MM.1S (cell line): ENCODE measurements around the gene RBL1.

Experiments
- DNase-seq: peaks from one replicate; pipeline ENCODE4 v3.0.0-alpha.2; 2015
- H2AFZ ChIP-seq: fragments of 300-600 bp; sonication (generic); 2 replicates; pipeline ENCODE4 v1.6.0; 2016; ENCODE audit warnings: antibody characterized with exemption, low read length
- H3F3A ChIP-seq: fragments of 300-600 bp; sonication (generic); 2 replicates; pipeline ENCODE4 v1.6.1; 2016; ENCODE audit warnings: mild to moderate bottlenecking, antibody characterized with exemption, low read length, moderate library complexity, mixed read lengths; ENCODE audit not compliant: insufficient read depth
- H3K27ac ChIP-seq: fragments of 300-600 bp; sonication (generic); 2 replicates; pipeline ENCODE4 v1.5.1; 2016; ENCODE audit warnings: mild to moderate bottlenecking, low read length
- H3K27me3 ChIP-seq: fragments of 300-600 bp; sonication (generic); replicated peaks from 2 replicates; pipeline ENCODE4 v1.6.0; 2016; ENCODE audit warnings: low read length; ENCODE audit not compliant: insufficient read depth
- H3K36me3 ChIP-seq: fragments of 300-600 bp; sonication (generic); replicated peaks from 2 replicates; pipeline ENCODE4 v1.6.1; 2016; ENCODE audit warnings: mild to moderate bottlenecking, low read length, mixed read lengths; ENCODE audit not compliant: insufficient read depth
- H3K4me1 ChIP-seq: fragments of 300-600 bp; sonication (generic); 2 replicates; pipeline ENCODE4 v1.6.1; 2016; ENCODE audit warnings: low read length, mixed read lengths
- H3K4me2 ChIP-seq: fragments of 300-600 bp; sonication (generic); 2 replicates; pipeline ENCODE4 v1.6.0; 2016; ENCODE audit warnings: low read depth, low read length
- H3K4me3 ChIP-seq: fragments of 300-600 bp; sonication (generic); 2 replicates; pipeline ENCODE4 v1.5.1; 2016; ENCODE audit warnings: low read length, mixed read lengths
- H3K79me2 ChIP-seq: fragments of 300-600 bp; sonication (generic); 2 replicates; pipeline ENCODE4 v1.6.1; 2016; ENCODE audit warnings: mixed run types, low read length, mixed read lengths
- H3K9ac ChIP-seq: fragments of 300-600 bp; sonication (generic); 2 replicates; pipeline ENCODE4 v1.6.1; 2016; ENCODE audit warnings: low read length, mixed read lengths
- H3K9me2 ChIP-seq: fragments of 300-600 bp; sonication (generic); replicated peaks from 2 replicates; pipeline ENCODE4 v1.6.1; 2016; ENCODE audit warnings: mild to moderate bottlenecking, low read length, mixed read lengths; ENCODE audit not compliant: insufficient read depth
- H3K9me3 ChIP-seq: fragments of 300-600 bp; sonication (generic); replicated peaks from 2 replicates; pipeline ENCODE4 v1.6.1; 2016; ENCODE audit warnings: mild to moderate bottlenecking, low read length, mixed read lengths; ENCODE audit not compliant: insufficient read depth
- H4K20me1 ChIP-seq: fragments of 300-600 bp; sonication (generic); 2 replicates; pipeline ENCODE4 v1.6.1; 2016; ENCODE audit warnings: mild to moderate bottlenecking, low read length, moderate library complexity, mixed read lengths; ENCODE audit not compliant: insufficient read depth
- EZH2 ChIP-seq: fragments of 300-600 bp; sonication (generic); optimal IDR thresholded peaks from 2 replicates; pipeline ENCODE3; 2017; ENCODE audit warnings: low read depth, mild to moderate bottlenecking, antibody characterized with exemption, low read length, mixed read lengths
- EZH2phosphoT487 ChIP-seq: fragments of 300-600 bp; sonication (generic); IDR thresholded peaks from 2 replicates; pipeline ENCODE4 v1.6.1; 2018; ENCODE audit warnings: antibody characterized with exemption, low read length
- TF ChIP-seq, protein P1 (sequence below): fragments of 300-600 bp; sonication (generic); IDR thresholded peaks from 2 replicates; pipeline ENCODE4 v1.5.1; 2016; ENCODE audit warnings: antibody characterized with exemption, low read length, mixed read lengths

RBL1 gene

GRCh38 chr20:36971103-36971502 lies 124.7 kb downstream of the RBL1 start:
- Histone ChIP-seq H3K4me2 (no peak overlapping the region), H3K27ac (no peak overlapping the region), H3K36me3 (no peaks in the 10 kb centered on the region), H3K9me3 (no peaks in the 10 kb centered on the region), H4K20me1 (no peaks in the 10 kb centered on the region), H3K27me3 (no peaks in the 10 kb centered on the region), H3F3A (no peaks in the 10 kb centered on the region), H3K4me3 (no peak overlapping the region), H2AFZ (no peak overlapping the region), H3K9me2 (no peaks in the 10 kb centered on the region), H3K4me1 (0 out of 2 replicates have a peak, but pooled peaks cover 7% of the 10 kb centered on the region), H3K9ac (no peak overlapping the region), H3K79me2 (no peaks in the 10 kb centered on the region)
- TF ChIP-seq, protein P1, sequence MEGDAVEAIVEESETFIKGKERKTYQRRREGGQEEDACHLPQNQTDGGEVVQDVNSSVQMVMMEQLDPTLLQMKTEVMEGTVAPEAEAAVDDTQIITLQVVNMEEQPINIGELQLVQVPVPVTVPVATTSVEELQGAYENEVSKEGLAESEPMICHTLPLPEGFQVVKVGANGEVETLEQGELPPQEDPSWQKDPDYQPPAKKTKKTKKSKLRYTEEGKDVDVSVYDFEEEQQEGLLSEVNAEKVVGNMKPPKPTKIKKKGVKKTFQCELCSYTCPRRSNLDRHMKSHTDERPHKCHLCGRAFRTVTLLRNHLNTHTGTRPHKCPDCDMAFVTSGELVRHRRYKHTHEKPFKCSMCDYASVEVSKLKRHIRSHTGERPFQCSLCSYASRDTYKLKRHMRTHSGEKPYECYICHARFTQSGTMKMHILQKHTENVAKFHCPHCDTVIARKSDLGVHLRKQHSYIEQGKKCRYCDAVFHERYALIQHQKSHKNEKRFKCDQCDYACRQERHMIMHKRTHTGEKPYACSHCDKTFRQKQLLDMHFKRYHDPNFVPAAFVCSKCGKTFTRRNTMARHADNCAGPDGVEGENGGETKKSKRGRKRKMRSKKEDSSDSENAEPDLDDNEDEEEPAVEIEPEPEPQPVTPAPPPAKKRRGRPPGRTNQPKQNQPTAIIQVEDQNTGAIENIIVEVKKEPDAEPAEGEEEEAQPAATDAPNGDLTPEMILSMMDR, result no peak
- no peak for TF ChIP-seq EZH2phosphoT487
- TF ChIP-seq EZH2, result no peak
- DNase-seq, result no peak

GRCh38 chr20:36969478-36970186 lies 126.2 kb downstream of the RBL1 start:
- Histone ChIP-seq H3K27ac (no peak overlapping the region), H3K9me3 (no peaks in the 10 kb centered on the region), H3K79me2 (no peaks in the 10 kb centered on the region), H3K4me2 (peak overlapping the region; percentile 35; the same call in 1 of the 2 replicates), H3K9ac (no peak overlapping the region), H3K4me1 (no peaks in the 10 kb centered on the region), H4K20me1 (no peaks in the 10 kb centered on the region), H3F3A (no peaks in the 10 kb centered on the region), H2AFZ (peak overlapping the region; percentile 42), H3K36me3 (no peaks in the 10 kb centered on the region), H3K27me3 (no peaks in the 10 kb centered on the region), H3K9me2 (no peaks in the 10 kb centered on the region), H3K4me3 (no peak overlapping the region)
- no peak for TF ChIP-seq EZH2
- TF ChIP-seq, protein P1, result no peak
- TF ChIP-seq EZH2phosphoT487, result no peak
- DNase-seq, result peak; percentile 22

DNA sequence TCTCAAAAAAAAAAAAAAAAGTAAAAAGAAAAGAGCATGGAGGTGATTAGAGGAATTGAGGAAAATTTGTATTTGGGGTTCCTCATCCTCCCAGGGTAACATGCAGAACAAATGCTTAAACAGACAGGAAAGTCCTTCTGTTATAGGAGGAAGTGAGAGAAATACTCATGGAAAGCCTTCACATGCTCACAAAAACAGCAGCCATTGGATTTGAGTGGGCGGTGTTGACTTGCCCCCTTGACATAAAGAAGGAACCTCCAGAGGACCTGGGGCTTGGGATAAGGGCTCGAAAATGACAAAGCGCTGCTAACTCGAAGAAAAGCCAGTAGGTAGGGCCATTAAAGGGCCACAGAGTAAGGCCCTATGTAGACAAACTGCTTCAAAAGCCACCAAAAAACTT lies 126.7 kb downstream of the RBL1 start:
- TF ChIP-seq, protein P1, result no peak
- TF ChIP-seq EZH2 (no peak), EZH2phosphoT487 (no peak)
- no peak for DNase-seq
- peak overlapping the region; percentile 42 for H2AFZ ChIP-seq

More for the DNA sequence above, 126.7 kb downstream of the RBL1 start:
- Histone ChIP-seq H3F3A (no peaks in the 10 kb centered on the region), H3K27me3 (no peaks in the 10 kb centered on the region), H3K4me1 (no peaks in the 10 kb centered on the region), H3K27ac (no peak overlapping the region), H3K9ac (no peak overlapping the region), H3K9me3 (no peaks in the 10 kb centered on the region), H4K20me1 (no peaks in the 10 kb centered on the region), H3K4me2 (0 out of 2 replicates have a peak overlapping the region, but pooled peaks have one; percentile 35), H3K36me3 (no peaks in the 10 kb centered on the region), H3K4me3 (no peak overlapping the region), H3K79me2 (no peaks in the 10 kb centered on the region), H3K9me2 (no peaks in the 10 kb centered on the region)
